GM10266 (cell line): ENCODE data around the gene TBC1D22A.
"Not testable (repeated sequence)": the region's sequence is repeated elsewhere in the genome, so short reads cannot be mapped to it uniquely, and the experiment has no call there.

Experiments used
- DNase-seq: peaks from one replicate; pipeline ENCODE4 v3.0.0; 2012; ENCODE audit errors: extremely low spot score
- TF ChIP-seq, protein P1 (sequence below): IDR thresholded peaks from 2 replicates; pipeline ENCODE4 v1.5.1; 2012; ENCODE audit warnings: mild to moderate bottlenecking, low read depth; ENCODE audit not compliant: control insufficient read depth, insufficient read depth; ENCODE audit errors: missing control alignments

Gene TBC1D22A

DNA sequence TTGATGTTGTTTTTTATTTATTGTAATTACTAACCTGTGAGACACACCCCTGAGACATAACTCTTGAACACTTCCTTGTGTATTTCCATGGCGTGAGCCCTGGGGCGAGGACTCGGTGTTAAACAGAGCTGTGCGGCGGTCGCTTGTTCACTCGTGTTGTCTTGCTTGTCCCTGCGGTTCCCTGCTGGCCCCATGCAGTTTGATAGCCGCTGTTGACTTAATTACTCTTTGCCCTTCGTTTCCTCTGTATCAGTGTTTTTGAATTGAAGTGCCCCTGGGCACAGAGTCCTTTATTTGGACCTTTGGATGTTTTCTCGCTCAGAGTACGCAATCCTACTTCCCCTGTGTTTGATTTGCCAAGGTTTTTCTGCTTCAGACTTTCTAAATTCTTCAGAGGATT is 52.7 kb downstream of the TBC1D22A start:
- TF ChIP-seq, protein P1, sequence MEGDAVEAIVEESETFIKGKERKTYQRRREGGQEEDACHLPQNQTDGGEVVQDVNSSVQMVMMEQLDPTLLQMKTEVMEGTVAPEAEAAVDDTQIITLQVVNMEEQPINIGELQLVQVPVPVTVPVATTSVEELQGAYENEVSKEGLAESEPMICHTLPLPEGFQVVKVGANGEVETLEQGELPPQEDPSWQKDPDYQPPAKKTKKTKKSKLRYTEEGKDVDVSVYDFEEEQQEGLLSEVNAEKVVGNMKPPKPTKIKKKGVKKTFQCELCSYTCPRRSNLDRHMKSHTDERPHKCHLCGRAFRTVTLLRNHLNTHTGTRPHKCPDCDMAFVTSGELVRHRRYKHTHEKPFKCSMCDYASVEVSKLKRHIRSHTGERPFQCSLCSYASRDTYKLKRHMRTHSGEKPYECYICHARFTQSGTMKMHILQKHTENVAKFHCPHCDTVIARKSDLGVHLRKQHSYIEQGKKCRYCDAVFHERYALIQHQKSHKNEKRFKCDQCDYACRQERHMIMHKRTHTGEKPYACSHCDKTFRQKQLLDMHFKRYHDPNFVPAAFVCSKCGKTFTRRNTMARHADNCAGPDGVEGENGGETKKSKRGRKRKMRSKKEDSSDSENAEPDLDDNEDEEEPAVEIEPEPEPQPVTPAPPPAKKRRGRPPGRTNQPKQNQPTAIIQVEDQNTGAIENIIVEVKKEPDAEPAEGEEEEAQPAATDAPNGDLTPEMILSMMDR: no peak
- DNase-seq: no peak

DNA sequence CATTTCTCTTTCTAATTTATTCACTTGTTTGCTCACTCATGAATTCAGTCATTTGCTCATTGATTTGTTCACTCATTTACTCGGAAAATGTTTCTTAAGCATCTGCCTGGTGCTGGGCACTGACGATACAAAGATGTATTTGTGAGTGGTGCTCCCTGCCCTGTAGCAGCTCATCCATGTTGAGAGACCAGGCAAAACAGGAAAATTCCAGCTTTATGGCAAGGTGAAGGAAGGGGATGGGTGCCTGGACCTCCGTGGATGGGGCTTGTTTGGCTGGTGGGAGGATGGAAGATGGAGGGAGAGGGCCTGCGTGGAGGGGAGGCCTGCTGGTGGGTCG is 53.1 kb downstream of the TBC1D22A start:
- no peak for DNase-seq

DNA sequence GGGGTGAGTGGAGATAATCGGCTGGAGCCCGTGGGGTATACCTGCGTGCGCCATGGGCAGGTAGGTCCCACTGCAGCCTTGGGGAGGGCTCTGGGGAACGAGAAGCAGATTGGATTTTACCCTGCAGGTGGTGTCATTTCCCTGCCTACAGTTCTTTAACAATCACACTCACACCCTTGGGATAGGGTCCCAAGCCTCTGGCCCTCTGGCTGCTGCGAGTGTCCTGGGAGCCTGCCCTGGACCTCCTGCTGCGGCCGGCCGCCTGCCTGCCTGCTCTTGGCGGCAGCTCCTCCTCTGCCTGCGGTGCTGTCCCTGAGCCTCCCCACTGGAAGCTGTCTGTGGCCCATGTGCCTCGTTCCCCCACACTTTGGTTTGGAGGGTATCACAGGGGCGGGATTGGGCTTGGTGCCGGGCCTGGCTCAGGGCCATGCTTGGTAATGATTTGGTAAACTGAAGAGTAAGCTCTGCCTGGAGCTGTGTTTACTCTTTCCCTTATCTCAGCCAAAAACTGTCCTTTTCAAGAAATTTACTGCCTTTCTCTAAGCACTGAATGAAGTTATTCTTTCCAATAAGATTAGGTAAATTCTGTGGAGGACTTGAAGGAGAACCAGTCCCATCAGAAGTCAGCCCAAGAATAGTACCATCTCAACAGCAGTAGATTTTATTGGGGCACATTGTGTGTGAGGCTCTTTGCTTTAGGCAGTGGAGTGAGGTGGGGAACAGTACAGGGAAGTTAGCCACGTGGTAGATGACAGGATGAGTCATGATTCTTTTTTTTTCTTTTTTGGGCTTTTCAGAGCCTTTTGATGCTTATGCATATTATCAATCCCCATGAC is 53.7 kb downstream of the TBC1D22A start:
- TF ChIP-seq, protein P1: no peak
- no peak for DNase-seq

More for the DNA sequence above, 53.1 kb downstream of the TBC1D22A start:
- TF ChIP-seq, protein P1: no peak

DNA sequence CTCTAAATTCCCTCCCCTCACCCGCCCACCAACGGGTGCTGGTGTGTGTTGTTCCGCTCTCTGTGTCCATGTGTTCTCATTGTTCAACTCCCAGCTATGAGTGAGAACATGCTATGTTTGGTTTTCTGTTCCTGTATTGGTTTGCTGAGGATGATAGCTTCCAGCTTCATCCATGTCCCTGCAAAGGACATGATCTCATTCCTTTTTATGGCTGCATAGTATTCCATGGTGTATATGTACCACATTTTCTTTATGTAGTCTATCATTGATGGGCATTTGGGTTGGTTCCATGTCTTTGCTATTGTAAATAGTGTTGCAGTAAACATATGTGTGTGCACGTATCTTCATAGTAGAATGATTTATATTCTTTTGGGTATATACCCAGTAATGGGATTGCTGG is 54.9 kb downstream of the TBC1D22A start:
- not testable (repeated sequence) for DNase-seq

DNA sequence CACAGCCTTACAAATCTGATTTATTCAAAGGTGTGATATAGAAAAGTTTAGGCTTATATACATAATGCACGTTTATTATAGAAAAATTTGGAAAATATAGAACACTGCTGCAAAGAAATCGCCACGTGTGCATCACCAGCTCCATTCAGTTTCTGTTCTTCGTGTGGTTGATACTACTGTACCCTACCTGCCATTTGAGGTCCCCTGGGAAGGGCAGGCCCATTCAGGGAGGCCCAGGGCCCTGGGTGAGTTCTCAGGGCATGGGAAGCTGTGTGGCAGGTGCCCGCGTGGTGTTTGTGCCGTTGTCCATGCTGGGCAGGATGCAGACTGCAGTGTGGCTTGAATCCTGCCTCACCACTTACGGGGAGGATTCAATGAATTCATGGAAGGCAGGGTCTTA is 60.8 kb downstream of the TBC1D22A start:
- TF ChIP-seq, protein P1: no peak
- no peak for DNase-seq

DNA sequence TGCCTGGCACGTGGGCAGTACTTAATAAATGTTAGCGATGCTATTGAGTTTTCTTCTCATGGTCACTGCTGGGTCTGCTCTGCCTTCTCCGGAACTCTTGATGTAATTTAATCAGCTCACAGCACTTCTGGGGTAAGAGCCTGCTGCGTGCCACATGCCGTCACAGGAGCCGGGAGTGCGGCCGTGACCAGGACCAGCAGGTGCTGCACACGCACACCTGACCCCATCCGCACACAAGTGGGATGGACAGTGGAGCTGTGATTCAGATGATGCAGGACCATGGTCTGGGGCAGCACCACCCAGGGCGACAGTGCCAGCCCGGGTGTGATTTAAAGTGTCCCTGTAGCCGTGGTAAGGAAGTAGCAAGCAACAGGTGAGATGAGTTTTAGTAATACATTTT is 61.2 kb downstream of the TBC1D22A start:
- DNase-seq: no peak

DNA sequence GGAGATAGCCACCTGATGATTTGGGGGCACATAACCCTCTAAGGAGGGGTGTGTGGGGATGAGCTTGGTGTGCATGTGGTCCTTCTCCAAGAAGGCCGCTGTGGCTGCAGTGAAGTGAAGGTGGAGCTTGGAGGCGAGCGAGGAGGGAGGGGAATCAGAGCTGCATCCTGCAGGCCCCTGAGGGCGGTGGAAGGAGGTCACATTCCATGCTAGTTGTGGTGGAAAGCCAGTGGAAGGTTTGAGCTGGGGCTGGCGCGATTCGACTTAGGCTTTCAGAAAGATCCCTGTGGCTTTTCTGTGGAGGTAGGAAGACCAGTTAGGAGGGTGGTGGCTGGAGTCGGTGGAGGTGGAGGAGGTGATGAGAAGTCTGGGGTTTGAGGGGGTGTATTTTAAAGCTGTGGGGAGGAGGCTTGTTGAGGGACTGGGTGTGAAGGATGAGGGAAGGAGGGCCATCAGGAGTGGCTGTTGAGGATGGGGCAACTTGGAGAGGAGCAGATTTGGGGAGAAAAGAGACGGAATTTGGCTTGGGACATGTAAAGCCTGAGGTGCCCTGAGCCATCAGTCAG is 62.0 kb downstream of the TBC1D22A start:
- TF ChIP-seq, protein P1: no peak
- no peak for DNase-seq

More for the DNA sequence above, 61.2 kb downstream of the TBC1D22A start:
- TF ChIP-seq, protein P1: no peak
